Tibial nerve (tissue), 4 donors: Measurements from ENCODE around the gene HIRIP3.

ENCODE experiments used
- EP300 ChIP-seq, 2 donors: sonication (generic); formaldehyde crosslinking; IDR thresholded peaks; one replicate each; pipeline ENCODE4 v1.6.1; 2017; ENCODE audit warnings: antibody characterized with exemption in 2 of 2, mild to moderate bottlenecking in 1 of 2
- POLR2A ChIP-seq, 2 donors: fragments of 450-650 bp; IDR thresholded peaks; one replicate each; pipeline ENCODE4 v1.6.1; 2017; ENCODE audit warnings: antibody characterized with exemption in 2 of 2, mild to moderate bottlenecking in 2 of 2, moderate library complexity in 2 of 2
- TF ChIP-seq, protein P1 (sequence below), 5 experiments: fragments of 200-600 bp in 3 of 5; fragments of 450-650 bp in 2 of 5; sonication (generic) in 3 of 5; IDR thresholded peaks; one replicate each; pipeline ENCODE4 v1.5.1; 2016 to 2019; ENCODE audit warnings: antibody characterized with exemption in 5 of 5, mild to moderate bottlenecking in 3 of 5, moderate library complexity in 2 of 5

DNA sequence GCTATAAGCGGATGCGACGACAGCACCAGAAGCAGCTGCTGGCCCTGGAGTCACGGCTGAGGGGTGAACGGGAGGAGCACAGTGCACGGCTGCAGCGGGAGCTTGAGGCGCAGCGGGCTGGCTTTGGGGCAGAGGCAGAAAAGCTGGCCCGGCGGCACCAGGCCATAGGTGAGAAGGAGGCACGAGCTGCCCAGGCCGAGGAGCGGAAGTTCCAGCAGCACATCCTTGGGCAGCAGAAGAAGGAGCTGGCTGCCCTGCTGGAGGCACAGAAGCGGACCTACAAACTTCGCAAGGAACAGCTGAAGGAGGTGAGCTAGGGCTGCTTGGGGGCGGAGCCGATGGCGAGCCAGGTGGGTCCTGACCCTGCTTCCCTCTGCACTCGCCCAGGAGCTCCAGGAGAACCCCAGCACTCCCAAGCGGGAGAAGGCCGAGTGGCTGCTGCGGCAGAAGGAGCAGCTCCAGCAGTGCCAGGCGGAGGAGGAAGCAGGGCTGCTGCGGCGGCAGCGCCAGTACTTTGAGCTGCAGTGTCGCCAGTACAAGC is 10.1 kb downstream of the HIRIP3 start:
- no peak for TF ChIP-seq POLR2A (IDR thresholded peaks at IDR 0.05)
- TF ChIP-seq, protein P1, sequence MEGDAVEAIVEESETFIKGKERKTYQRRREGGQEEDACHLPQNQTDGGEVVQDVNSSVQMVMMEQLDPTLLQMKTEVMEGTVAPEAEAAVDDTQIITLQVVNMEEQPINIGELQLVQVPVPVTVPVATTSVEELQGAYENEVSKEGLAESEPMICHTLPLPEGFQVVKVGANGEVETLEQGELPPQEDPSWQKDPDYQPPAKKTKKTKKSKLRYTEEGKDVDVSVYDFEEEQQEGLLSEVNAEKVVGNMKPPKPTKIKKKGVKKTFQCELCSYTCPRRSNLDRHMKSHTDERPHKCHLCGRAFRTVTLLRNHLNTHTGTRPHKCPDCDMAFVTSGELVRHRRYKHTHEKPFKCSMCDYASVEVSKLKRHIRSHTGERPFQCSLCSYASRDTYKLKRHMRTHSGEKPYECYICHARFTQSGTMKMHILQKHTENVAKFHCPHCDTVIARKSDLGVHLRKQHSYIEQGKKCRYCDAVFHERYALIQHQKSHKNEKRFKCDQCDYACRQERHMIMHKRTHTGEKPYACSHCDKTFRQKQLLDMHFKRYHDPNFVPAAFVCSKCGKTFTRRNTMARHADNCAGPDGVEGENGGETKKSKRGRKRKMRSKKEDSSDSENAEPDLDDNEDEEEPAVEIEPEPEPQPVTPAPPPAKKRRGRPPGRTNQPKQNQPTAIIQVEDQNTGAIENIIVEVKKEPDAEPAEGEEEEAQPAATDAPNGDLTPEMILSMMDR (IDR thresholded peaks at IDR 0.05): no peak
- no peak for TF ChIP-seq EP300 (IDR thresholded peaks at IDR 0.05)
